DOHH2 (cell line): ENCODE results near the gene CAB39L.

Experiments used
- EZH2phosphoT487 ChIP-seq: fragments of 200-600 bp; sonication (generic); IDR thresholded peaks from 2 replicates; pipeline ENCODE4 v1.6.1; 2017; ENCODE audit warnings: borderline replicate concordance, mild to moderate bottlenecking, antibody characterized with exemption, low read length, moderate library complexity, mixed read lengths
- TF ChIP-seq, protein P1 (sequence below): fragments of 200-600 bp; sonication (generic); IDR thresholded peaks from one replicate; pipeline ENCODE4 v1.5.1; 2014; ENCODE audit warnings: antibody characterized with exemption, mild to moderate bottlenecking, low read depth, low read length; ENCODE audit not compliant: poor library complexity, severe bottlenecking

DNA sequence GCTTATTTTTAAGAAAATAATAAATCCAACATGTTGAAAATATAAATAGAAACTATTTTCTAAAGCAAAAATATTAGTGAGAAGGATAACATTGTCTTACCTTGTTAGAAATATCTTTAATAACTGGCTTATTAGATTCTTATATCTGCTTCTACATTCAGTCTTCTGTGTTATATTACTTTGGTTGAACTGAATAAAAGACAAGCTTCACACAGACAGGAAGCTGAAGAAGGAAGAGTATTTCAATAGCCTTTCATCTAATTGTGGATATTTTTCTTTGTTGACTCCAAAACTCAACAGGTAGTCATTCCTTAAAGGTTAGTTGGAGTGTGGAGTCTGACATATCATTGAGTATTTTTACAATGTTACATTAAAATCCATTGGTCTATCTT, 11.1 kb upstream of the CAB39L start:
- TF ChIP-seq EZH2phosphoT487 = no peak
- TF ChIP-seq, protein P1, sequence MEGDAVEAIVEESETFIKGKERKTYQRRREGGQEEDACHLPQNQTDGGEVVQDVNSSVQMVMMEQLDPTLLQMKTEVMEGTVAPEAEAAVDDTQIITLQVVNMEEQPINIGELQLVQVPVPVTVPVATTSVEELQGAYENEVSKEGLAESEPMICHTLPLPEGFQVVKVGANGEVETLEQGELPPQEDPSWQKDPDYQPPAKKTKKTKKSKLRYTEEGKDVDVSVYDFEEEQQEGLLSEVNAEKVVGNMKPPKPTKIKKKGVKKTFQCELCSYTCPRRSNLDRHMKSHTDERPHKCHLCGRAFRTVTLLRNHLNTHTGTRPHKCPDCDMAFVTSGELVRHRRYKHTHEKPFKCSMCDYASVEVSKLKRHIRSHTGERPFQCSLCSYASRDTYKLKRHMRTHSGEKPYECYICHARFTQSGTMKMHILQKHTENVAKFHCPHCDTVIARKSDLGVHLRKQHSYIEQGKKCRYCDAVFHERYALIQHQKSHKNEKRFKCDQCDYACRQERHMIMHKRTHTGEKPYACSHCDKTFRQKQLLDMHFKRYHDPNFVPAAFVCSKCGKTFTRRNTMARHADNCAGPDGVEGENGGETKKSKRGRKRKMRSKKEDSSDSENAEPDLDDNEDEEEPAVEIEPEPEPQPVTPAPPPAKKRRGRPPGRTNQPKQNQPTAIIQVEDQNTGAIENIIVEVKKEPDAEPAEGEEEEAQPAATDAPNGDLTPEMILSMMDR = no peak
